ENCODE data around the gene PTPN1.
"Not testable (repeated sequence)": the region's sequence is repeated elsewhere in the genome, so short reads cannot be mapped to it uniquely, and the experiment has no call there.

PTPN1 gene

GRCh38 chr20:50527068-50527605, 17.0 kb downstream of the PTPN1 start:
- H3K9me3 Mint-ChIP-seq: no peaks in the 10 kb centered on the region
- ATAC-seq: no peak
- H3K4me3 Mint-ChIP-seq: no peak overlapping the region
- H3K4me1 Mint-ChIP-seq: peaks cover 32% of the 10 kb centered on the region
- peaks cover 22% of the 10 kb centered on the region for H3K36me3 Mint-ChIP-seq
- no peaks in the 10 kb centered on the region for H3K27me3 Mint-ChIP-seq
- H3K27ac Mint-ChIP-seq: no peak overlapping the region

GRCh38 chr20:50528129-50528528, 17.9 kb downstream of the PTPN1 start:
- ATAC-seq: no peak
- Mint-ChIP-seq H3K4me1 (peaks cover 36% of the 10 kb centered on the region), H3K27me3 (no peaks in the 10 kb centered on the region), H3K9me3 (no peaks in the 10 kb centered on the region), H3K4me3 (no peak overlapping the region), H3K36me3 (peaks cover 17% of the 10 kb centered on the region), H3K27ac (no peak overlapping the region)

- peak; percentile 71 for ATAC-seq
- Mint-ChIP-seq H3K4me3 (peak overlapping the region; percentile 51), H3K27ac (no peak overlapping the region)
Observed at GRCh38 chr20:50528804-50529351, 18.7 kb downstream of the PTPN1 start.

GRCh38 chr20:50532221-50532620, 22.0 kb downstream of the PTPN1 start:
- Mint-ChIP-seq H3K27ac (peak overlapping the region; percentile 17), H3K27me3 (no peaks in the 10 kb centered on the region), H3K4me1 (peaks cover 56% of the 10 kb centered on the region), H3K9me3 (no peaks in the 10 kb centered on the region), H3K36me3 (peaks cover 30% of the 10 kb centered on the region), H3K4me3 (no peak overlapping the region)
- no peak for ATAC-seq

More at GRCh38 chr20:50528804-50529351, 18.7 kb downstream of the PTPN1 start:
- H3K27me3 Mint-ChIP-seq: no peaks in the 10 kb centered on the region
- no peaks in the 10 kb centered on the region for H3K9me3 Mint-ChIP-seq
- H3K36me3 Mint-ChIP-seq: peaks cover 15% of the 10 kb centered on the region
- H3K4me1 Mint-ChIP-seq: peaks cover 36% of the 10 kb centered on the region

GRCh38 chr20:50533061-50533460, 22.9 kb downstream of the PTPN1 start:
- Mint-ChIP-seq H3K4me1 (peaks cover 65% of the 10 kb centered on the region), H3K27ac (peak overlapping the region; percentile 53), H3K4me3 (no peak overlapping the region)

GRCh38 chr20:50533464-50533863, 23.3 kb downstream of the PTPN1 start:
- Mint-ChIP-seq H3K4me1 (peaks cover 69% of the 10 kb centered on the region), H3K27me3 (no peaks in the 10 kb centered on the region), H3K36me3 (peaks cover 43% of the 10 kb centered on the region), H3K9me3 (peaks cover 4% of the 10 kb centered on the region), H3K4me3 (peak overlapping the region; percentile 29), H3K27ac (peak overlapping the region; percentile 53)
- ATAC-seq: no peak

More at GRCh38 chr20:50533061-50533460, 22.9 kb downstream of the PTPN1 start:
- no peak for ATAC-seq
- H3K27me3 Mint-ChIP-seq: no peaks in the 10 kb centered on the region
- H3K36me3 Mint-ChIP-seq: peaks cover 39% of the 10 kb centered on the region
- H3K9me3 Mint-ChIP-seq: peaks cover under 1% of the 10 kb centered on the region

- peaks cover 47% of the 10 kb centered on the region for H3K36me3 Mint-ChIP-seq
- ATAC-seq: no peak
- no peak overlapping the region for H3K4me3 Mint-ChIP-seq
- H3K27ac Mint-ChIP-seq: peak overlapping the region; percentile 38
- H3K27me3 Mint-ChIP-seq: no peaks in the 10 kb centered on the region
- peaks cover 4% of the 10 kb centered on the region for H3K9me3 Mint-ChIP-seq
- peaks cover 75% of the 10 kb centered on the region for H3K4me1 Mint-ChIP-seq
Observed at GRCh38 chr20:50534567-50534966, 24.4 kb downstream of the PTPN1 start.

GRCh38 chr20:50535162-50535561, 25.0 kb downstream of the PTPN1 start:
- Mint-ChIP-seq H3K4me3 (no peak overlapping the region), H3K4me1 (peaks cover 81% of the 10 kb centered on the region)

GRCh38 chr20:50536333-50536732, 26.1 kb downstream of the PTPN1 start:
- Mint-ChIP-seq H3K4me1 (peaks cover 87% of the 10 kb centered on the region), H3K9me3 (peaks cover 4% of the 10 kb centered on the region), H3K27ac (peak overlapping the region; percentile 38), H3K4me3 (no peak overlapping the region), H3K36me3 (peaks cover 62% of the 10 kb centered on the region), H3K27me3 (no peaks in the 10 kb centered on the region)
- no peak for ATAC-seq

More at GRCh38 chr20:50535162-50535561, 25.0 kb downstream of the PTPN1 start:
- H3K9me3 Mint-ChIP-seq: peaks cover 4% of the 10 kb centered on the region
- H3K36me3 Mint-ChIP-seq: peaks cover 51% of the 10 kb centered on the region
- peak overlapping the region; percentile 38 for H3K27ac Mint-ChIP-seq
- no peak for ATAC-seq
- no peaks in the 10 kb centered on the region for H3K27me3 Mint-ChIP-seq

- peaks cover 4% of the 10 kb centered on the region for H3K9me3 Mint-ChIP-seq
- peak overlapping the region; percentile 42 for H3K4me3 Mint-ChIP-seq
- H3K4me1 Mint-ChIP-seq: peaks cover 87% of the 10 kb centered on the region
- H3K27me3 Mint-ChIP-seq: no peaks in the 10 kb centered on the region
- peaks cover 66% of the 10 kb centered on the region for H3K36me3 Mint-ChIP-seq
- H3K27ac Mint-ChIP-seq: no peak overlapping the region
- ATAC-seq: no peak
Observed at GRCh38 chr20:50537546-50538201, 27.5 kb downstream of the PTPN1 start.

- no peak for ATAC-seq
- Mint-ChIP-seq H3K4me1 (peaks cover 87% of the 10 kb centered on the region), H3K9me3 (peaks cover 4% of the 10 kb centered on the region), H3K36me3 (peaks cover 67% of the 10 kb centered on the region), H3K27me3 (no peaks in the 10 kb centered on the region), H3K4me3 (peak overlapping the region; percentile 42), H3K27ac (no peak overlapping the region)
Observed at GRCh38 chr20:50538276-50538675, 28.1 kb downstream of the PTPN1 start.

GRCh38 chr20:50539798-50540197, 29.6 kb downstream of the PTPN1 start:
- Mint-ChIP-seq H3K4me1 (peaks cover 89% of the 10 kb centered on the region), H3K36me3 (peaks cover 70% of the 10 kb centered on the region)
- H3K27me3 Mint-ChIP-seq, ATAC-seq, H3K9me3 Mint-ChIP-seq, H3K4me3 Mint-ChIP-seq, H3K27ac Mint-ChIP-seq: not testable (repeated sequence)

- peaks cover 78% of the 10 kb centered on the region for H3K4me1 Mint-ChIP-seq
- no peaks in the 10 kb centered on the region for H3K27me3 Mint-ChIP-seq
- H3K4me3 Mint-ChIP-seq: peak overlapping the region; percentile 73
- peaks cover 4% of the 10 kb centered on the region for H3K9me3 Mint-ChIP-seq
- H3K36me3 Mint-ChIP-seq: peaks cover 68% of the 10 kb centered on the region
- H3K27ac Mint-ChIP-seq: no peak overlapping the region
- ATAC-seq: peak; percentile 13
Observed at GRCh38 chr20:50540620-50541605, 30.7 kb downstream of the PTPN1 start.

GRCh38 chr20:50541606-50542041, 31.4 kb downstream of the PTPN1 start:
- Mint-ChIP-seq H3K4me3 (peak overlapping the region; percentile 73), H3K4me1 (peaks cover 72% of the 10 kb centered on the region), H3K27ac (no peak overlapping the region), H3K36me3 (peaks cover 70% of the 10 kb centered on the region), H3K9me3 (peaks cover 4% of the 10 kb centered on the region), H3K27me3 (no peaks in the 10 kb centered on the region)
- peak; percentile 94 for ATAC-seq

- Mint-ChIP-seq H3K4me3 (peak overlapping the region; percentile 39), H3K27me3 (no peaks in the 10 kb centered on the region), H3K9me3 (peaks cover under 1% of the 10 kb centered on the region), H3K27ac (no peak overlapping the region), H3K36me3 (peaks cover 68% of the 10 kb centered on the region), H3K4me1 (peaks cover 59% of the 10 kb centered on the region)
- ATAC-seq: no peak
Observed at GRCh38 chr20:50543326-50543725, 33.1 kb downstream of the PTPN1 start.
